SW 1271 (cell line): ENCODE measurements around the gene BCL2L15.
"Not testable (repeated sequence)": the region's sequence is repeated elsewhere in the genome, so short reads cannot be mapped to it uniquely, and the experiment has no call there.

Source experiments
- DNase-seq, 2 experiments: peaks; one replicate each; lab custom pipeline; 2025; lab: John Stamatoyannopoulos, UW

The BCL2L15 gene

GRCh38 chr1:113871597-113872113 is 15.7 kb downstream of the BCL2L15 start, which contains the start of gene PTPN22:
Gene PTPN22, minus strand, starts transcription at chr1:113871712.
- no peak for DNase-seq

- DNase-seq = no peak
Observed at GRCh38 chr1:113870778-113871177, 16.6 kb downstream of the BCL2L15 start.

- DNase-seq = peak in 1 of 2 experiments; percentile 8
Observed at GRCh38 chr1:113868387-113869083, 18.8 kb downstream of the BCL2L15 start.

- DNase-seq = no peak
Observed at GRCh38 chr1:113861641-113862040, 25.7 kb downstream of the BCL2L15 start.

- DNase-seq = peak; percentile 47 to 80
Observed at GRCh38 chr1:113860891-113861290, 26.5 kb downstream of the BCL2L15 start.

GRCh38 chr1:113859478-113860175 is 27.8 kb downstream of the BCL2L15 start:
- no peak for DNase-seq

GRCh38 chr1:113858982-113859381 is 28.4 kb downstream of the BCL2L15 start:
- no peak for DNase-seq

- no peak for DNase-seq
Observed at GRCh38 chr1:113858418-113858817, 29.0 kb downstream of the BCL2L15 start.

- no peak for DNase-seq
Observed at GRCh38 chr1:113857776-113858175, 29.6 kb downstream of the BCL2L15 start.

- no peak for DNase-seq
Observed at GRCh38 chr1:113856401-113856790, 31.0 kb downstream of the BCL2L15 start.

GRCh38 chr1:113855630-113856400 is 31.6 kb downstream of the BCL2L15 start:
- DNase-seq = no peak

GRCh38 chr1:113854234-113854633 is 33.1 kb downstream of the BCL2L15 start:
- no peak for DNase-seq

GRCh38 chr1:113852694-113853093 is 34.7 kb downstream of the BCL2L15 start:
- DNase-seq = not testable (repeated sequence)

GRCh38 chr1:113850127-113850796 is 37.1 kb downstream of the BCL2L15 start:
- no peak for DNase-seq

- DNase-seq = no peak
Observed at GRCh38 chr1:113849072-113849471, 38.3 kb downstream of the BCL2L15 start.

- no peak for DNase-seq
Observed at GRCh38 chr1:113846391-113847035, 40.9 kb downstream of the BCL2L15 start.

GRCh38 chr1:113836534-113836933 is 50.8 kb downstream of the BCL2L15 start:
- DNase-seq = no peak

GRCh38 chr1:113835686-113836290 is 51.6 kb downstream of the BCL2L15 start:
- DNase-seq = peak in 1 of 2 experiments; percentile 73

GRCh38 chr1:113834716-113835115 is 52.7 kb downstream of the BCL2L15 start:
- no peak for DNase-seq
